Activated naive CD8-positive, alpha-beta T cell (primary cell): ENCODE measurements around the gene TNFSF13.

Source experiments
- H3K27ac Mint-ChIP-seq: one replicate; pipeline ENCODE4 v1.8.0; 2021; ENCODE audit warnings: mixed read lengths
- H3K27me3 Mint-ChIP-seq: one replicate; pipeline ENCODE4 v1.8.0; 2021; ENCODE audit warnings: mixed read lengths
- H3K36me3 Mint-ChIP-seq: one replicate; pipeline ENCODE4 v1.8.0; 2021; ENCODE audit warnings: mixed read lengths
- H3K4me1 Mint-ChIP-seq: one replicate; pipeline ENCODE4 v1.8.0; 2021; ENCODE audit warnings: low read depth, mixed read lengths
- H3K4me3 Mint-ChIP-seq: one replicate; pipeline ENCODE4 v1.8.0; 2021; ENCODE audit warnings: mild to moderate bottlenecking, mixed read lengths
- H3K9me3 Mint-ChIP-seq: one replicate; pipeline ENCODE4 v1.8.0; 2021; ENCODE audit warnings: low read depth, mixed read lengths

Gene TNFSF13

GRCh38 chr17:7541074-7541621 lies 17.4 kb upstream of the TNFSF13 start:
- H3K36me3 Mint-ChIP-seq, result no peaks in the 10 kb centered on the region
- H3K27ac Mint-ChIP-seq, result no peak overlapping the region
- no peaks in the 10 kb centered on the region for H3K27me3 Mint-ChIP-seq
- H3K9me3 Mint-ChIP-seq, result no peaks in the 10 kb centered on the region
- H3K4me1 Mint-ChIP-seq, result no peaks in the 10 kb centered on the region
- H3K4me3 Mint-ChIP-seq, result no peak overlapping the region

- Mint-ChIP-seq H3K36me3 (no peaks in the 10 kb centered on the region), H3K27me3 (no peaks in the 10 kb centered on the region)
Measured at GRCh38 chr17:7544911-7545310, 13.6 kb upstream of the TNFSF13 start.

GRCh38 chr17:7548585-7549400 lies 9.8 kb upstream of the TNFSF13 start, which contains the start of gene TNFSF12:
TNFSF12 (plus strand) TSS chr17:7549058; CDS start chr17:7549154, 96 bp downstream.
- H3K27ac Mint-ChIP-seq, result peak within 1 kb of the TSS; percentile 87
- peak within 1 kb of the TSS; percentile 90 for H3K4me3 Mint-ChIP-seq
- no peaks in the 10 kb centered on the region for H3K36me3 Mint-ChIP-seq
- peaks cover 52% of the 10 kb centered on the region for H3K4me1 Mint-ChIP-seq
- H3K9me3 Mint-ChIP-seq, result no peaks in the 10 kb centered on the region
- no peaks in the 10 kb centered on the region for H3K27me3 Mint-ChIP-seq

More at GRCh38 chr17:7544911-7545310, 13.6 kb upstream of the TNFSF13 start:
- no peaks in the 10 kb centered on the region for H3K9me3 Mint-ChIP-seq
- no peak overlapping the region for H3K27ac Mint-ChIP-seq
- H3K4me1 Mint-ChIP-seq, result peaks cover 17% of the 10 kb centered on the region
- H3K4me3 Mint-ChIP-seq, result no peak overlapping the region

- no peaks in the 10 kb centered on the region for H3K9me3 Mint-ChIP-seq
- H3K36me3 Mint-ChIP-seq, result no peaks in the 10 kb centered on the region
- H3K27ac Mint-ChIP-seq, result peak overlapping the region; percentile 87
- peaks cover 55% of the 10 kb centered on the region for H3K4me1 Mint-ChIP-seq
- peak overlapping the region; percentile 90 for H3K4me3 Mint-ChIP-seq
- no peaks in the 10 kb centered on the region for H3K27me3 Mint-ChIP-seq
Measured at GRCh38 chr17:7549401-7550055, 9.0 kb upstream of the TNFSF13 start.

GRCh38 chr17:7550344-7550743 lies 8.2 kb upstream of the TNFSF13 start:
- H3K27ac Mint-ChIP-seq, result peak overlapping the region; percentile 61
- no peaks in the 10 kb centered on the region for H3K27me3 Mint-ChIP-seq
- no peaks in the 10 kb centered on the region for H3K36me3 Mint-ChIP-seq
- peak overlapping the region; percentile 20 for H3K4me3 Mint-ChIP-seq
- H3K9me3 Mint-ChIP-seq, result no peaks in the 10 kb centered on the region
- H3K4me1 Mint-ChIP-seq, result peaks cover 61% of the 10 kb centered on the region

- Mint-ChIP-seq H3K27me3 (no peaks in the 10 kb centered on the region), H3K9me3 (no peaks in the 10 kb centered on the region), H3K36me3 (no peaks in the 10 kb centered on the region), H3K27ac (peak overlapping the region; percentile 62), H3K4me1 (peaks cover 67% of the 10 kb centered on the region), H3K4me3 (peak overlapping the region; percentile 44)
Measured at GRCh38 chr17:7551396-7551795, 7.2 kb upstream of the TNFSF13 start.

GRCh38 chr17:7552621-7553051 lies 5.9 kb upstream of the TNFSF13 start:
- Mint-ChIP-seq H3K27ac (peak overlapping the region; percentile 87), H3K4me1 (peaks cover 68% of the 10 kb centered on the region), H3K36me3 (no peaks in the 10 kb centered on the region), H3K4me3 (peak overlapping the region; percentile 65), H3K27me3 (no peaks in the 10 kb centered on the region), H3K9me3 (no peaks in the 10 kb centered on the region)

- no peaks in the 10 kb centered on the region for H3K27me3 Mint-ChIP-seq
- no peaks in the 10 kb centered on the region for H3K36me3 Mint-ChIP-seq
- peak overlapping the region; percentile 86 for H3K27ac Mint-ChIP-seq
- H3K4me3 Mint-ChIP-seq, result peak overlapping the region; percentile 49
- H3K9me3 Mint-ChIP-seq, result no peaks in the 10 kb centered on the region
- peaks cover 69% of the 10 kb centered on the region for H3K4me1 Mint-ChIP-seq
Measured at GRCh38 chr17:7553356-7553755, 5.2 kb upstream of the TNFSF13 start.

- peaks cover 71% of the 10 kb centered on the region for H3K4me1 Mint-ChIP-seq
- H3K4me3 Mint-ChIP-seq, result no peak overlapping the region
- H3K27ac Mint-ChIP-seq, result peak overlapping the region; percentile 90
- no peaks in the 10 kb centered on the region for H3K9me3 Mint-ChIP-seq
- H3K27me3 Mint-ChIP-seq, result no peaks in the 10 kb centered on the region
- H3K36me3 Mint-ChIP-seq, result no peaks in the 10 kb centered on the region
Measured at GRCh38 chr17:7555320-7555948, 3.1 kb upstream of the TNFSF13 start.

GRCh38 chr17:7556627-7557026 lies 1.9 kb upstream of the TNFSF13 start:
- peak overlapping the region; percentile 18 for H3K27ac Mint-ChIP-seq
- no peaks in the 10 kb centered on the region for H3K9me3 Mint-ChIP-seq
- peaks cover 68% of the 10 kb centered on the region for H3K4me1 Mint-ChIP-seq

GRCh38 chr17:7557147-7557764 lies 1.3 kb upstream of the TNFSF13 start:
- H3K4me1 Mint-ChIP-seq, result peaks cover 62% of the 10 kb centered on the region

More at GRCh38 chr17:7556627-7557026, 1.9 kb upstream of the TNFSF13 start:
- Mint-ChIP-seq H3K27me3 (no peaks in the 10 kb centered on the region), H3K36me3 (no peaks in the 10 kb centered on the region), H3K4me3 (no peak overlapping the region)

GRCh38 chr17:7557775-7558543 lies 591 bp upstream of the TNFSF13 start:
- Mint-ChIP-seq H3K27ac (peak overlapping the region; percentile 85), H3K27me3 (no peaks in the 10 kb centered on the region), H3K36me3 (peaks cover 5% of the 10 kb centered on the region), H3K4me3 (peak overlapping the region; percentile 96), H3K4me1 (peaks cover 62% of the 10 kb centered on the region), H3K9me3 (no peaks in the 10 kb centered on the region)

More at GRCh38 chr17:7557147-7557764, 1.3 kb upstream of the TNFSF13 start:
- Mint-ChIP-seq H3K9me3 (no peaks in the 10 kb centered on the region), H3K27ac (no peak overlapping the region), H3K4me3 (no peak overlapping the region), H3K36me3 (no peaks in the 10 kb centered on the region), H3K27me3 (no peaks in the 10 kb centered on the region)

GRCh38 chr17:7559320-7560171 lies 996 bp downstream of the TNFSF13 start:
- H3K4me3 Mint-ChIP-seq, result peak overlapping the region; percentile 96
- H3K27ac Mint-ChIP-seq, result peak overlapping the region; percentile 98
- H3K27me3 Mint-ChIP-seq, result no peaks in the 10 kb centered on the region
- no peaks in the 10 kb centered on the region for H3K9me3 Mint-ChIP-seq
- H3K36me3 Mint-ChIP-seq, result peaks cover 5% of the 10 kb centered on the region
- peaks cover 60% of the 10 kb centered on the region for H3K4me1 Mint-ChIP-seq
